HG03064 (cell line): Measurements from ENCODE around the gene C16orf54.
"Not testable (repeated sequence)": the region's sequence is repeated elsewhere in the genome, so short reads cannot be mapped to it uniquely, and the experiment has no call there.

ENCODE experiments used
- ATAC-seq: cut with Tn5 transposase; IDR thresholded peaks from one replicate; pipeline ENCODE4 v1.9.1; 2021; ENCODE audit warnings: low read depth; ENCODE audit not compliant: unreplicated experiment

The C16orf54 gene

GRCh38 chr16:29743475-29743826 lies 2.3 kb downstream of the C16orf54 start:
- ATAC-seq, result no peak

GRCh38 chr16:29742683-29743275 lies 3.0 kb downstream of the C16orf54 start:
- no peak for ATAC-seq

GRCh38 chr16:29740630-29741015 lies 5.2 kb downstream of the C16orf54 start:
- ATAC-seq, result not testable (repeated sequence)

GRCh38 chr16:29739927-29740629 lies 5.7 kb downstream of the C16orf54 start:
- not testable (repeated sequence) for ATAC-seq

- ATAC-seq, result no peak
These were observed 7.3 kb downstream of the C16orf54 start for GRCh38 chr16:29738514-29738913.

GRCh38 chr16:29737713-29738112 lies 8.1 kb downstream of the C16orf54 start:
- ATAC-seq, result no peak

- ATAC-seq, result no peak
These were observed 9.0 kb downstream of the C16orf54 start for GRCh38 chr16:29736764-29737163.

GRCh38 chr16:29736112-29736511 lies 9.7 kb downstream of the C16orf54 start:
- ATAC-seq, result no peak

- ATAC-seq, result no peak
These were observed 11.0 kb downstream of the C16orf54 start for GRCh38 chr16:29734786-29735185.

GRCh38 chr16:29731768-29732601 lies 13.8 kb downstream of the C16orf54 start:
- ATAC-seq, result not testable (repeated sequence)

GRCh38 chr16:29730649-29731048 lies 15.1 kb downstream of the C16orf54 start:
- ATAC-seq, result no peak

GRCh38 chr16:29729116-29729521 lies 16.7 kb downstream of the C16orf54 start:
- no peak for ATAC-seq

GRCh38 chr16:29727452-29727851 lies 18.3 kb downstream of the C16orf54 start:
- ATAC-seq, result no peak

GRCh38 chr16:29726845-29727377 lies 18.9 kb downstream of the C16orf54 start:
- no peak for ATAC-seq

- ATAC-seq, result not testable (repeated sequence)
These were observed 24.5 kb downstream of the C16orf54 start for GRCh38 chr16:29721167-29721879.

- no peak for ATAC-seq
These were observed 25.1 kb downstream of the C16orf54 start for GRCh38 chr16:29720703-29721102.

- no peak for ATAC-seq
These were observed 26.7 kb downstream of the C16orf54 start for GRCh38 chr16:29719063-29719462.

- ATAC-seq, result no peak
These were observed 28.7 kb downstream of the C16orf54 start for GRCh38 chr16:29717113-29717512.

- ATAC-seq, result no peak
These were observed 30.8 kb downstream of the C16orf54 start for GRCh38 chr16:29714972-29715371.

- no peak for ATAC-seq
These were observed 31.4 kb downstream of the C16orf54 start for GRCh38 chr16:29714396-29714795.

- no peak for ATAC-seq
These were observed 33.0 kb downstream of the C16orf54 start for GRCh38 chr16:29712809-29713208.
